ENCODE data around the gene SPTAN1. TPM values are rescaled to one million over a fixed set of nuclear protein-coding genes. Genes with fewer than 3 reads are reported as not detected.
"Not testable (repeated sequence)": the region's sequence is repeated elsewhere in the genome, so short reads cannot be mapped to it uniquely, and the experiment has no call there.

Gene SPTAN1
- total RNA-seq, 1 experiment from 2014 or later, result 100 TPM

DNA sequence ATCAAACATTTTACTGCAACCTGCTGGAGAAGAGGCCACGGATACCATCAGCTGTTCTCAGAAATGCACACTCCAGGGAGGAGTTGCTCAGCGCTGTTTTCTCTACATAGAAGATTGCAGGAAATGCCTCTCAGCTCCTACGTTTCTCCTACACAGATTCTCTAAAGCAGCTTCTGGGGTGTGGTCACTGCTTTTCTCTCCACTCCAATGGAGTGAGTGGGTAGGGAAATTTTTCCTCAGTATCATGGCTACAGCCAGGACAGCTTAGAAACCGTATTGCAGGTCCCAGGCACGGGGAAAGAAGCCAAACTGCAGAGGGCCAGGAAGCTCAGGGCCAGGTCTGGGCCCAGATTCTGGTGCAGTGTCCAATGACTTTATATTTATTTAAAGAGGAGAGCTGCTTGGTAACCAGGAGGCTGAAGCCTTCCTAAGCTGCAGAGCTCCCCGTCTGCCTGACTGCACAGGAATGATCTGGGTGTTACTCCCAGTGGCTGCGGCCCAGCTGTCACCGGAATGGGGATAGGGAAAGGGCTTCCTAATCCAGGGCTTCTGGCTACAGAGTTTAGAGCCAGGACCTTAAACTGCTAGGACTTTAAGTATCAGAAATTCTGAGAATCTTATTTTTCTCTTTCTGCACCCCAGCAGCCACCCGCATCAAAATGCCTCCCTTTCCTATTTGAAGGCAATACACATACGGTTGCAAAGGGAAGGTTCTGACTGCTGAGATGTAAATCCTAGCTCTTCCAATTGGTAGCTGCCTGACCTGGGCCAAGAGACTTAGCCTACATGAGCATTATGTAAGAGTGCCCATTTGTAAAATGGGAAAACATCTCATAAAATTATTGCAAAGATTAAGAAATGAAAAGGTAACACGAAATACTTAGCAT, 1.4 kb upstream of the SPTAN1 start:
- in situ Hi-C loops (cut with HindIII; ENCODE audit: low pct_unique_long_range_greater_than_20kb, low sequenced_read_pairs), result no loop called here
- peak; percentile 35 for DNase-seq (ENCODE audit: low read depth)

DNA sequence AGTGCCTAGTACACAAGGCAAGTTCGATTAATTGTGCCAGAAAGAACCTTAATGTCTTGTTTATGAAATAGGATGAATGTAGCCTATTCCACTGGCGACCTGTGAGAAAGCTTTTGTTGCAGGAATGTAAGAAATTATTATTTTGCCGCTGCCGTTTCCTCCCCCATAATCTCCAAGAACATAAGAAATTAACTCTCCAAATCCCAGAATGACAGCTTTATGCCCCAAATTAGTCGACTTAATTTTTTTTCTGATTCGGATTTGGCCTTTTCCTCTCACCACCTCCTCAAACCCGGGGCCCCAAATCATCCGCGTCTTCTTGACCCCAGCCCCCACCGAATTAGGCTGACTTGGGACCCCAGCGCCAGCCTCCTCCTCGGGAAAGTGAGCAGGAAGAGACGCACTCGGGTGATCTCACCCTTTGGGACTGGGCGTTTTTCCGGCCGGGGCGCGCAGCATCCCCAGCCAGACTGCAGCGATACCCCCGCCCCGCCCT, 682 bp upstream of the SPTAN1 start:
- in situ Hi-C loops (cut with HindIII; ENCODE audit: low pct_unique_long_range_greater_than_20kb, low sequenced_read_pairs), result no loop called here
- DNase-seq (ENCODE audit: low read depth), result peak; percentile 5

DNA sequence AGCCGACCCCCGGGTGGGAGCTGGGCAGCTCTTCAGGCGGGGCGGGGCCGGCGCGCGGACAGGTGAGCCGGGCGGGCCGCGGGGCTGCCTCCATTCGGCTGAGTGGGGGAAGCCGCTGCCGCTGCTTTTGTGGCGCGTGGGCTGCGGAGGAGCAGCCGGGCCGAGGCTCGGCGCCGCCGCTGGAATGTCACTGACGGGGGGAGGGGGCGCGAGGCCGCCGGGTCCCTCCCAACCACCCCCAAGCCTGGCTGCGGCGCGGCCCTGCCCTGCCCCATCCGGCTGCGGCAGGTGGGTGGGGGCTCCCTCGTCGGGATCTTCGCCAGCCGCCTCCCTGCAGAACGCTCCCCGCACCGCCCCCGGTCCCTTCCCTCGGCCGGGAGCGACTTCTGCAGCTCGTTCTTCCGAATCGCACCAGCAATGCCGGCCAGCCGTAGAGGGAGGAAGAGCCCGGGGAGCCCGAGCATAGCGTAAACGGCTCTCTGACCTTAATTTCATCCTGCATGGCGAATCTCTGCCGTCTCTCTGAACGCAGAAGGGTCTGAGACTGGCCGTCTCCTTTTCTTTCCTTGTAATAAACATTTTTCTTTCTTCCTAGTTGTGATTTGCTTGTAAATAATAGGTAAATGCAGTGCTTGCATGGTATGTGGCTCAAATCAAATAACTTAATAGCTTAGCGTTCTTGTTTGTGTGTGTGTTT, 505 bp downstream of the SPTAN1 start:
- DNase-seq (ENCODE audit: low read depth), result no peak
- in situ Hi-C loops (cut with HindIII; ENCODE audit: low pct_unique_long_range_greater_than_20kb, low sequenced_read_pairs), result no loop called here

DNA sequence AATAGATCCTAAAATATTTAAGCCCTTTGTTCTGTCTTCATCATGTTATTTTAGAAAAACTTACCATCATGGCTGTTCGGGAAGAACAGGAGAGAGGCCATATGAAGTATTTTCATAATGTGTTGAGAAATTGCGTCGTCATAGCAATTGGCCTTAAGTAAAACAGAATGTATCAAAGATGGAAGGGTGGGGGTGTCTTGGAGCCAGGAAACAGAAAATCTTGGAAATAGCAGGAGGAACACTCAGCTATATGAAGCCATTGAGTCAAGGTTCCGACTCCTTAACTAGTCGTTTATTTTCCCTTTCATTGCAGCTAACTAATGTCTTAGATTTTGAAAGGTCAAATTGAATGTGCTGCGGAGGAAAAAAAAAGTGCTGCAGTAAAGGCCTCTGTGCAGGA, 1.3 kb downstream of the SPTAN1 start:
- DNase-seq (ENCODE audit: low read depth), result no peak
- in situ Hi-C loops (cut with HindIII; ENCODE audit: low pct_unique_long_range_greater_than_20kb, low sequenced_read_pairs), result no loop called here

DNA sequence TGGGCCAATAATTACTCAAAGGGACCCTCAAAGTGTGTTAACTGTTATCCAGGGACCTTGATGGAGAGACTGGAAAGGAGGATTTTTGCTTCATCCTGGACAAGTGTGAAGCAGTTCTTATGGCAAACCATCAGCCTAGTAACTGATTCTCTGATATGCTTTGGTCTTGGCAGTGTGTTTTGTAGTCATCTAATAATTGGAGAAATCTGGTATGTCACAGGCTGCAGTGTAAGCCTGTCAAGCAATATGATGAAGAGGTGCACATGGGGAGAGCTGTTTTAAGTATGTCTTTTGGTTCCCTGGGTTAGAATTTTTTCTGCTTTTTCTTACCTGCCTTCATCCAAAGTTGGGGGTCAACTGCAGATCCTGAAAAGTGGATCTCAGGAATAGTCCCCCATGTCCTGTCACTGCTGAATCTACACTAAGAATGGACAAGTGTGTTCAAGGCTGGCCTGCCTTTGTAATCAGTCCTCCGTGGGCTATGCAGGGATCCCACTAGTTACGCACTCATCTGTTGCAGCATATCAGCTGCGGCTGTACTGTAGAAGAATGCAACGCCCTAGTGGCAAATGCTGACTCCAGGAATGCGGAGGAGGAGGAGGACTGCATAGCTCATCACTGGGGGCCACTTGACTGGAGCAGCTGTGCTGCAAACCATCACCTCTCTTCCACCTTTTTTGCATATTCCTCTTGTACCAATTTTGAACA, 1.9 kb downstream of the SPTAN1 start:
- in situ Hi-C loops (cut with HindIII; ENCODE audit: low pct_unique_long_range_greater_than_20kb, low sequenced_read_pairs), result no loop called here
- peak; percentile 43 for DNase-seq (ENCODE audit: low read depth)

DNA sequence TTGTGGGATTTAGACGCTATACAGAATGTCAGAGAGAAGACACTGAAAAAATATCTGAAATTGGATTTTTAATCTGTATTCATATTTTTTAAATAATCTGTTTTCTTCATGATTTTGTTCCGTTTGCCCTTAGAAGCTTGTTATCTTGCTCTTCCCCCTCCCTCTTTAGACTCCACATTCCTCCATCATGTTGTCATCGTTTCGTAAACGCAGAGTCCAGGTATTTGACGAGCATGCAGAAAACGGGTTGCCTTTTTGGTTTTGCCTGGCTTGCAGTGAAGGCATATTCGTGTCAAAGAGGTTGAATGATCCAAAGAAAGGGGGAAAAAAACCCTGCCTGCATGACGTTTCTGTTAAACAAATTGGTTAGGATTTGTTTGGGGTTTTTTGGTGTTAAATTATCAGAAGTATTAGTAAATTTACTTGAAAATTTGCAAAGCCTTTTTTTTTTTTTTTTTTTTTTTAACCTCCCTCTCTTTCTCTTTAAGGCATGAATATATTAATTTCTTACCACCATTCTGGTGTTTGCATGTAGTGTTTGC, 2.9 kb downstream of the SPTAN1 start:
- in situ Hi-C loops (cut with HindIII; ENCODE audit: low pct_unique_long_range_greater_than_20kb, low sequenced_read_pairs), result no loop called here
- DNase-seq (ENCODE audit: low read depth), result peak; percentile 53

DNA sequence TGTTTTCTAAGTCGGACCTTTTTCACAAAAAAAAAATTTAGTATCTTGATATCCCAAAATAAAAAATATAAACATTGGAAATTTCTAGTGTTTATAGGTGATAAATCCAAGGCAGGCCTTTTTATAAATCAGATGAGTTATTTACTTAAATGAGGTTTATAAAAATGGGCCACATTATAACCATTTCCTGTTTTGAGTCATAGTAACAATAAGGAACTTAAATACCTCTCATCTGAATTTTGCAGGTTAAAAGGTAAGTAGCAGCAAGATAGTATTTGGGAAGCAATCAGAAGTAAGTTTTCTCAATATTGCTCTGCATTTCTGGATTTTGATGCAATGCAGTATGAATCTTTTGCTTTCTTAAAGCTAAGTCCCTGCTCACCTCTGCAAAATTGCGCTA, 3.9 kb downstream of the SPTAN1 start:
- in situ Hi-C loops (cut with HindIII; ENCODE audit: low pct_unique_long_range_greater_than_20kb, low sequenced_read_pairs), result no loop called here
- no peak for DNase-seq (ENCODE audit: low read depth)

DNA sequence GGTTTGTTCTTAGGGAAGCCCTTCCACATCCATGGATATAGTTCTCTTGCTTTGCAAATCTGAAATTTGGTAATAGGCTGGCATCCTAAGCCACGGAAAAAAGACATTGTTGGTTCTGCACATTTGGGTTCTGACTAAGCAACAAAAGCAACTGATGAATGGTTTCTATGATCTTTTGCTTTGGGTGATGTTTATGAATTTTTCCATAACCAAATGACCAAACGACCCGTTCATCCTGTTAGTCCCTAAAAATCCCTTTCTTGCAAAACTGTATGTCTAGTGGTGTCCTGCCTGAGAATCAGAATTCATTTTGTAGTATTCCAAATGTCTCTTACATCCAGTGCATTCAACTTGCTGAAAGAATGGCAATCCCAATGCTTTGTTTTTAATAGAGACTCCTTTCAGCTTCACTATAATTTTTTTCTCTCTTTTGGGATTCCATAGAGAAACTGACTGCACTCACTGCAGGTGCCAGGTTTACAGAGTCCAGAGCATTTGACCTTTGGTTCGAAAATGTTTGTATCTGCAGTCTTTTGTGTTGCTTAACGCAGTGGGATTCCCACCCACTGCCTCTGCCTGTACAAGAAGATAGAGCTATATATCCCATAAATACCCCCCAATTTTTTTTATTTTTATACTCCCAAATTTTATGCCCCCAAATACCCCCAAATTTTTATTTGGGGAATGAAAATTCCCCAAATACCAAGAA, 4.7 kb downstream of the SPTAN1 start:
- in situ Hi-C loops (cut with HindIII; ENCODE audit: low pct_unique_long_range_greater_than_20kb, low sequenced_read_pairs), result no loop called here
- DNase-seq (ENCODE audit: low read depth), result no peak

DNA sequence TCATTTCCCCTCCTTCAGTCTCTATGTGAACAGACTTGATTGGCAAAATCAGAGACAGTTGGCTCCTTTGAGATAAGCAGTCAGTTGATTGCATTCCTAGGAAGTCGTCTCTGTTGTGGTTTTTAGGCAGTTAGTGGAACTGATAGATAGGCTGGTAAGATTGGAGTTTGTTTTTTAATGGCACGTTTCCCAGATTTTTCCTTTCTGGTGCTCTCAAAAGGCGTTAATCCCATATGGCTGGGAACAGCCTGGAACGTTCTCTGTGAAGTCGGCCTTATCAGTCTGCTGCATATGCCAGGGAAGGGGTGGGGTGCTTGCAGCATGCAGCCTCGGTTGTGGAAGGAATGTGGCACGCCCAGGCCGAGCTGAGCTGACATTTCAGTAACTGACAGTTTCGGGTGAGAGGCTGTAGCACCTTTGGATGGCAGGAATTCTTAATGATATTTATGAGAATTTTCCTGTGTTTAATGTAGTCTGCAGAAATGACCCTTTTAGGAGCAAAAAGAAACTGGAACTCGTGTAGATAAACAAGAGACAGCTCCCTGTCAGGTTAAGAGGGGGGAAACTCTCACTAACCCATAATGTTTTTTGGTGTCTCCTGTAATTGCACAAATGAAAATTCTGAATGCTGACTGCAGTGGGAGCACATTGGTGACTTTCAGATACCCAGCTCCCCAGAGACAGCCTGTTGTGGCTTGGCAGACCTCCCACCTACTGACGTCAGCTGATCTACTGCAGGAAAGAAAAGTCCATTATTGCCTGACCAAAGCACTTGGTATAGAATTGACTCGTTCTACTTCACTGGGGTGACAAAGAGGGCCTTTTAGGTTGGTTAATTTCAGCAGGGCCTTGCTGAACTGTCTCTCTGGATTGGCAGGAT, 6.3 kb downstream of the SPTAN1 start:
- in situ Hi-C loops (cut with HindIII; ENCODE audit: low pct_unique_long_range_greater_than_20kb, low sequenced_read_pairs), result no loop called here
- peak; percentile 68 for DNase-seq (ENCODE audit: low read depth)

DNA sequence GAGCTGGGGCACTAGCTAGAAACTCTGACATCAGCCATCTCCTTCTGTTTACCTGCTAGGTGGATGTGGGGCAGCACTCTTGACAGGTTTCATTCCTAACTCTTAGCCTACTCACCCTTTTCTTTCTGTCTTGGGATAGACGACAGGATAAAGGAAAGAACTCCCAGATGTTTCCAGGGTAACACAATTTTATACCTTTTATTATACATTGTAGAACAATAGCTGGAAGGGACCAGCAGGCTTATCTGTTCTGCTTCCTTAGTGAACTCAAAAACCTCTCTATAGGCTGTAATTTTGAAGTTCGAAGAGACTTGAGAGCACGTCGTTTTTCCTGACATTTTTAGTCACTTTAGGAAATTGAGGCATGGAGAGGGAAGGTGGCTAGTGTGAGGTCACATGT, 13.2 kb downstream of the SPTAN1 start:
- DNase-seq (ENCODE audit: low read depth), result no peak
- in situ Hi-C loops (cut with HindIII; ENCODE audit: low pct_unique_long_range_greater_than_20kb, low sequenced_read_pairs), result no loop called here

DNA sequence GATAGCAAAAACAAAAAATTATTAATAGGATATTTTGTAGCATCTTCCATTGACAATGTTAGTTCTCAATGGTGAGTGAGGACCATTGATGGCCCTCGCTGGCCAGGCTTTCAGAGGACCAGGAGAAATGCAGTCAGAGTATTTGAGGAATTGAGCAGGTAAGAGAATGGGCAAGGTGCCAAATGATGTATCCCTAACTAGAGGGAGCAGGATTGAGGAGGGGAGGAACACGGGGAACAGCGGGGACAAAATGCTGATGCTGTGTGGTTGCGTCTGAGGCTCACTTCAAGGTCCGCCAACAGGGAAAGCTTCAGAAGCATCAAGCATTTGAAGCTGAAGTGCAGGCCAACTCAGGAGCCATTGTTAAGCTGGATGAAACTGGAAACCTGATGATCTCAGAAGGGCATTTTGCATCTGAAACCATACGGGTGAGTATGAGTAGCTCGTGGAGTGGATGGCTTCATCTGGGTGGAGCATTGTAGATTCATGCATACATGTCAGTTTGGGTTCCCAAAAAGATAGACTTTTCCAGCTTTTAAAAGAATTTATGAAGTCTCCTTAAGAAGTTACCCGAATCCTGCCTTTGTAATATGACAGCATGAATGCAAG, 16.2 kb downstream of the SPTAN1 start:
- no peak for DNase-seq (ENCODE audit: low read depth)
- in situ Hi-C loops (cut with HindIII; ENCODE audit: low pct_unique_long_range_greater_than_20kb, low sequenced_read_pairs), result no loop called here

DNA sequence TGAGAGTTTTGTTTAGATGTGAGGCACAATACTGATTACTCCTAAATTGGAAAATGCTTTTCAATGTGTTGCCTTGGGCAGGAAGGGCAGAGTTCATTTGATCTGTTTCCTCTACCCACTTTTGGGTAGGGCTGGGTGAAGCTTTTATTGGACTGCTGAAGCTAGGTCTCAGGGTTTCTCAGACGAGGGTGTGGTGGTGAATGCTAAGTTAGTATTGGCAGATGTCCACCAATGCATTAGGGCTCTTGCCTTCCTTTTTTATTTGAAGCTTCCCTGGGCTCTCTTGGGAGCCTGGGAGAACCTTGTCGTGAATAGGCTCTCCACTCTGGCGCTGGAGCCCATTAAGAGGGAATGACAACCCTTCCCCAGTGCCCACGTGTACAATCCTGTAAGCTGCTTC, 23.1 kb downstream of the SPTAN1 start:
- in situ Hi-C loops (cut with HindIII; ENCODE audit: low pct_unique_long_range_greater_than_20kb, low sequenced_read_pairs), result no loop called here
- no peak for DNase-seq (ENCODE audit: low read depth)

DNA sequence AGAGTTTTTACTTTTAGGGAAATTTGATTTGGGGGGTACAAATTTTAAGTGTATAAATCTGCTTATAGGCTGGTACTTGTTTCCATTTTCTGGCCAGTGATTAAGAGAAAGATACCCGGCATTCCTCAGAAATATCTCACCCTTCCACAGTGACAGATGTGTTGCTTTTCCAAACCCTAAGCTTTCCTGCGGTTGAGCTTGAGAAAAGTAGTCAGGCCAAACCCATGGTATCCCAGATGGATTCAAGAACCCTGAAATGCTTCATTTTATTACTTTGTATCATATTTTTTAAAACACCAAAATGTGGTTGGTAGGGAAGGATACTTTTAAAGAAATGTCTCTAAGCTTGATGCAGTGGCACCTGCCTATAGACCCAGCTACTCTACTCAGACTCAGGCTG, 23.5 kb downstream of the SPTAN1 start:
- in situ Hi-C loops (cut with HindIII; ENCODE audit: low pct_unique_long_range_greater_than_20kb, low sequenced_read_pairs), result no loop called here
- no peak for DNase-seq (ENCODE audit: low read depth)

DNA sequence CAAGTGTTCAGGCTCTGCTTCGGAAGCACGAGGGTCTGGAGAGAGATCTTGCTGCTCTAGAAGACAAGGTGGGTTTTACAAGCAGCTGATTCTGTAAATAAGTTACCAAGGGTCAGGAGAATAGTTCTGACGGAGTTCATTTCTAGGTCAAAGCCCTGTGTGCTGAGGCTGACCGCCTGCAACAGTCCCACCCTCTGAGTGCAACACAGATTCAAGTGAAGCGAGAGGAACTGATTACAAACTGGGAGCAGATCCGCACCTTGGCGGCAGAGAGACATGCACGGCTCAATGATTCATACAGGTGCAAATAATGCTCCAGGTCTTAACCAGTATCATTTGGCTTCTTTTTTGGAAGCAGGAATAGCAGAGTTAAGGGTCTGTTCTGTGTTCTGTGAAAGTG, 24.8 kb downstream of the SPTAN1 start:
- DNase-seq (ENCODE audit: low read depth), result no peak
- in situ Hi-C loops (cut with HindIII; ENCODE audit: low pct_unique_long_range_greater_than_20kb, low sequenced_read_pairs), result no loop called here

DNA sequence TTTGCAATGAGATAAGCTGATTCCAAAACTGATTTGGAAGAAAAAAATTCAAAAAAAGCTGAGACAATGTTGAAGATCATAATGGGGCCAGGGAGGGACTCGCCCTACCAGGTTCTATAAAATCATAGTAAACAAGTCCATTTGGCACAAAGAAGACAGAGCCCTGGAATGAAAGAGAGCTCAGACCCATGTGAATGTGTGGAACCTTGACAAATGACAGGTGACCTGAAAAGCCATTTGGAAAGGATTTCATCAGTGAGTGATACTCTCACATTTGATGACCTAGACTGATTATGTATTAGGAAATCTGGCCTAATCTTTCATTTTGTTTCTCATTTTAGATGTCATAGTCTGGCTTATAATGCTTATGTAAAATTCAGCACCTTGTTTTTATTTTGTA, 26.8 kb downstream of the SPTAN1 start:
- in situ Hi-C loops (cut with HindIII; ENCODE audit: low pct_unique_long_range_greater_than_20kb, low sequenced_read_pairs), result no loop called here
- no peak for DNase-seq (ENCODE audit: low read depth)

DNA sequence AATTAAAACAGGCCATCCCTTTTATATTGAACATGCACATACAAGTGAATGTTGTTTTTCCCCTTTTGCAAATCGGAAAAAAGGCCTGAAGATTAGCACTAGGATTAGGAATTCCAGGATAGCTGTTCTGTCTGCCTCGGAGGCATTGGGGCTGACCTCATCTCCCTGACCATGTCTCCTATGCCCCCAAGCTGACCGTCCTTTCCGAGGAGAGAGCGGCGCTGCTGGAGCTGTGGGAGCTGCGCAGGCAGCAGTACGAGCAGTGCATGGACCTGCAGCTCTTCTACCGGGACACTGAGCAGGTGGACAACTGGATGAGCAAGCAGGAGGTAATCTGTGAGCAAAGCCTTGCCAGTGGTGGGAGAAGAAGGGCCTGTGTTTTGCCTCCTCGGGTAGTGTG, 28.3 kb downstream of the SPTAN1 start:
- no peak for DNase-seq (ENCODE audit: low read depth)
- in situ Hi-C loops (cut with HindIII; ENCODE audit: low pct_unique_long_range_greater_than_20kb, low sequenced_read_pairs), result no loop called here

DNA sequence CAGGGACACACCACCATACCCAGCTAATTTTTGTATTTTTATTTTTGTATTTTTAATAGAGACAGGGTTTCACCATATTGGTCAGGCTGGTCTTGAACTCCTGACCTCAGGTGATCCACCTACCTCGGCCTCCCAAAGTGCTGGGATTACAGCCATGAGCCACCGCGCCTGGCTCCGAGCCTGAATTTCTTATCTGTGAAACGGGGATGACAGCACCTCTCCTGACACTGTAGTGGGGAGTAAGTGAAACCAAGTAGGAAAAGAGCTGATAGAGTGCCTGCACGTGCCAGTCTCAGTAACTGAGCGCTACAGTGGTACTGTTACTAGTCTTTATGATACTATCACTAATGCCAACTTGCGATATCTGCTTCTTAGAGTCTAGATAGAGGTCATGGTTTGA, 32.8 kb downstream of the SPTAN1 start:
- in situ Hi-C loops (cut with HindIII; ENCODE audit: low pct_unique_long_range_greater_than_20kb, low sequenced_read_pairs), result not testable (repeated sequence)

More for the DNA sequence above, 32.8 kb downstream of the SPTAN1 start:
- not testable (repeated sequence) for DNase-seq (ENCODE audit: low read depth)

All from Caki2 (cell line).